HL-60 (cell line): ENCODE data around the gene MIA3.

Experiments used
- DNase-seq, 2 experiments: peaks; one replicate each; pipeline ENCODE4 v3.0.0-alpha.2; 2010 to 2020; ENCODE audit warnings: low read depth in 1 of 2, low spot score in 1 of 2
- H3K27ac ChIP-seq: fragments of 250-450 bp; sonication (Bioruptor Pico); replicated peaks from 2 replicates; pipeline ENCODE4 v1.5.1; 2020; ENCODE audit warnings: mild to moderate bottlenecking, moderate library complexity
- H3K27me3 ChIP-seq: fragments of 250-450 bp; sonication (Bioruptor Pico); 2 replicates; pipeline ENCODE4 v1.5.1; 2021; ENCODE audit warnings: mild to moderate bottlenecking, moderate library complexity; ENCODE audit not compliant: insufficient read depth, poor library complexity, severe bottlenecking
- H3K4me3 ChIP-seq: replicated peaks from 2 replicates; pipeline ENCODE4 v1.5.1; 2011; ENCODE audit warnings: mild to moderate bottlenecking, control low read depth, low read length; ENCODE audit not compliant: insufficient read depth
- CTCF ChIP-seq: IDR thresholded peaks from one replicate; pipeline ENCODE4 v1.5.1; 2011; ENCODE audit warnings: low read length, control low read depth, inconsistent platforms; ENCODE audit not compliant: insufficient read depth
- GABPA ChIP-seq: IDR thresholded peaks from 2 replicates; pipeline ENCODE4 v1.6.1; 2012; ENCODE audit warnings: low read depth
- POLR2AphosphoS5 ChIP-seq: IDR thresholded peaks from 2 replicates; pipeline ENCODE4 v1.6.1; 2012; ENCODE audit warnings: low read depth
- REST ChIP-seq: IDR thresholded peaks from 2 replicates; pipeline ENCODE4 v1.6.1; 2012; ENCODE audit warnings: low read depth; ENCODE audit not compliant: insufficient replicate concordance
- SPI1 ChIP-seq: IDR thresholded peaks from 2 replicates; pipeline ENCODE4 v1.6.1; 2012; ENCODE audit warnings: low read depth, mild to moderate bottlenecking, borderline replicate concordance

Gene MIA3

GRCh38 chr1:222588135-222588534, 29.8 kb upstream of the MIA3 start:
- H3K4me3 ChIP-seq, result no peak overlapping the region
- no peak for DNase-seq
- no peak overlapping the region for H3K27ac ChIP-seq
- no peaks in the 10 kb centered on the region for H3K27me3 ChIP-seq
- no peak for TF ChIP-seq GABPA
- no peak for TF ChIP-seq CTCF

- Histone ChIP-seq H3K27me3 (no peaks in the 10 kb centered on the region), H3K4me3 (peak within 1 kb of the TSS; percentile 67)
- TF ChIP-seq POLR2AphosphoS5, result peak; percentile 55; the same call in 1 of the 2 replicates
- TF ChIP-seq CTCF, result no peak
- no peak for TF ChIP-seq SPI1
- TF ChIP-seq REST, result no peak
- TF ChIP-seq GABPA, result peak; percentile 85
Observed at GRCh38 chr1:222589462-222590302, 28.2 kb upstream of the MIA3 start, which contains the start of gene TAF1A. Gene TAF1A, minus strand, starts transcription at chr1:222589933.

DNA sequence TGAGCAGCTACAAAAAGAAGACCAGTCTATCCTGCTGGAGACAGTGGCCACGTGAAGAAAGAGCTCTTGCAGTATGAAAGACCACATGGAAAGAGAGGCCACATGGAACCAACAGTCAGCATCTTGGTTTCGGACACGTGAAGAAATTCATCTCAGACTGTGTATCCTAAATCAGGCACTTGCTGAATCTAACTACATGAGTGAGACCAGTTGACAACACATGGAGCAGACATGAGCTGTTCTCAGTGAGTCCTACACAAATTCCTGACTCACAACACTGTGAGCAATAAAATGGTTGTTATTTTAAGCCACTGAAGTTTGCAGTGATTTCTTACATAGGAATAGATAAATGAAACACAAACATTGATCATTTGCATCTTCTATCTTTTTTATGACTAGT, 25.7 kb upstream of the MIA3 start:
- Histone ChIP-seq H3K4me3 (no peak overlapping the region), H3K27ac (no peak overlapping the region), H3K27me3 (no peaks in the 10 kb centered on the region)
- TF ChIP-seq SPI1, result no peak
- no peak for TF ChIP-seq REST
- no peak for TF ChIP-seq CTCF
- no peak for TF ChIP-seq GABPA
- TF ChIP-seq POLR2AphosphoS5, result no peak
- no peak for DNase-seq

More at GRCh38 chr1:222589462-222590302, 28.2 kb upstream of the MIA3 start, which contains the start of gene TAF1A:
- peak within 1 kb of the TSS; percentile 77 for H3K27ac ChIP-seq
- DNase-seq, result peak; percentile 67 to 86

GRCh38 chr1:222594789-222595188, 23.1 kb upstream of the MIA3 start:
- no peak overlapping the region for H3K4me3 ChIP-seq
- no peak for TF ChIP-seq SPI1
- no peak for TF ChIP-seq REST
- no peak for TF ChIP-seq POLR2AphosphoS5
- TF ChIP-seq CTCF, result no peak
- TF ChIP-seq GABPA, result no peak
- no peak for DNase-seq
- H3K27me3 ChIP-seq, result no peaks in the 10 kb centered on the region
- H3K27ac ChIP-seq, result no peak overlapping the region
